Stimulated activated CD4-positive, alpha-beta T cell treated with anti-CD3 and anti-CD28 coated beads, Interleukin-15, amount 100 ng/mL, for 1 hour (primary cell): ENCODE measurements around the gene DDX17.
A peak's percentile ranks its signal among the peaks of the same experiment; 100 is the strongest.

Source experiments
- DNase-seq, 2 donors: peaks; one replicate each; pipeline ENCODE4 v3.0.0-alpha.2; 2020; ENCODE audit warnings: low read depth in 1 of 2, low spot score in 1 of 2

Gene DDX17

GRCh38 chr22:38467438-38467903 lies 38.6 kb downstream of the DDX17 start:
- DNase-seq, result no peak

GRCh38 chr22:38465673-38466490 lies 40.2 kb downstream of the DDX17 start:
- no peak for DNase-seq

- no peak for DNase-seq
These were observed 41.0 kb downstream of the DDX17 start for GRCh38 chr22:38464992-38465672.

GRCh38 chr22:38462960-38463784 lies 42.9 kb downstream of the DDX17 start:
- no peak for DNase-seq

GRCh38 chr22:38461414-38462081 lies 44.6 kb downstream of the DDX17 start:
- peak in 1 of 2 donors; percentile 42 for DNase-seq

GRCh38 chr22:38461057-38461413 lies 45.1 kb downstream of the DDX17 start:
- no peak for DNase-seq

GRCh38 chr22:38460426-38460840 lies 45.7 kb downstream of the DDX17 start:
- no peak for DNase-seq

- DNase-seq, result no peak
These were observed 49.0 kb downstream of the DDX17 start for GRCh38 chr22:38456841-38457699.

GRCh38 chr22:38456272-38456835 lies 49.8 kb downstream of the DDX17 start:
- DNase-seq, result no peak

GRCh38 chr22:38455530-38456271 lies 50.4 kb downstream of the DDX17 start:
- peak in 1 of 2 donors; percentile 20 for DNase-seq

- no peak for DNase-seq
These were observed 51.0 kb downstream of the DDX17 start, which contains the start of gene KCNJ4 for GRCh38 chr22:38455076-38455529. KCNJ4 (minus strand) TSS chr22:38455199; CDS start chr22:38428132, 27,067 bp downstream.

GRCh38 chr22:38454353-38455075 lies 51.6 kb downstream of the DDX17 start:
- no peak for DNase-seq

GRCh38 chr22:38453996-38454352 lies 52.1 kb downstream of the DDX17 start:
- no peak for DNase-seq

- DNase-seq, result no peak
These were observed 52.9 kb downstream of the DDX17 start for GRCh38 chr22:38453066-38453672.

- DNase-seq, result no peak
These were observed 53.6 kb downstream of the DDX17 start for GRCh38 chr22:38452373-38453065.

- DNase-seq, result no peak
These were observed 54.2 kb downstream of the DDX17 start for GRCh38 chr22:38451864-38452263.

GRCh38 chr22:38451404-38451803 lies 54.7 kb downstream of the DDX17 start:
- DNase-seq, result no peak
